GM13977 (cell line): ENCODE results near the gene ARL1.

Experiments used
- DNase-seq: peaks from one replicate; pipeline ENCODE4 v3.0.0; 2012; ENCODE audit warnings: low spot score
- in situ Hi-C: fragments of 300-500 bp; cut with MboI; formaldehyde crosslinking; loops from one replicate; pipeline ENCODE4 v1.12.0; 2022; ENCODE audit warnings: low sequenced_read_pairs, low pct_unique_long_range_greater_than_20kb, mixed read lengths, inconsistent platforms; ENCODE audit not compliant: unreplicated experiment
- TF ChIP-seq, protein P1 (sequence below): IDR thresholded peaks from 2 replicates; pipeline ENCODE4 v1.5.1; 2012; ENCODE audit warnings: mild to moderate bottlenecking, control low read depth; ENCODE audit not compliant: insufficient read depth; ENCODE audit errors: extremely low read depth, missing control alignments

The ARL1 gene

DNA sequence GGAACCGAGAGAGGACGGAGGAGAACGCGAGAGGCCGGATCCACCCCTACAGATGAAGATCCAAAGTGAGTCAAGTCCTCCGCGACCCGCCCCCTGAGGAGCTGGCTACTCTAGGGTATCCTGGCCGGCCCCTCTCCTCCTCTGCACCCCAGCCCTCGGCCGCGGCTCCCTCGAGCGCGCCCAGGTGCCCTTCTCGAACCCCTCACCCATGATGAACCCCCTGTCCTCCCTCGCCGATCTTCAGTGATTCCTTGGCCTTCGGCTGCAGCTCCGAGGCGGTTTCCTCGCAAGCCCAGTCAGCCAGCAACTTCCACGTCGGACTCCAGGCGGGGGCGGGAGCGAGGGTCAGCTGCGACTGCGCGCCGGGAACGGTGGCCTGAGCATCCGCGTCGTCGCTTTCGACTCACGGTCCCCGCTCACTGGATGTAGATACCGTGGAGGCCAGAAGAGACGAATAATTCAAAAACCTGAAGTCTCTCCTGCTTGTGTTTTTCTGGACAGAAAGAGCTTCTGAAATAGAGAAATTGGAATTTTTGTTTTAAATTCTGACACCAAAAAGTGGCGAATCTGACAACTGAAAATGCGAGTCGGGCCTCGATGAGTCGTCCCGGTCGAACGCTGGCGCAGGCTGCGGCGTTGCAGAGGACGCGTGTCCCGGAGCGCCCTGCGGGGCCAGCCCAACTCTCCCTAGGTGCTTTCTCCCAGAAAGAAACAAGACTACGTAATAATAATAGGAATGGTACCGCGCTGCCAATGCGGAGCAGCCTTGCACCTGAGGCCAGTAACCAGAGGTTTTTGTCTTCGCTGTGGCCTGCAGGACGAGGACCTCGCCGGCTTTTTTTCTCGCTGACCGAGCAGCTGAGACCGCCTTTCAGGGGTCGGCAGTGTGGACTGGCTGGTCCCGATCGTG is at the start of gene ARL1:
Gene ARL1, minus strand, starts transcription at position 337 of the 910 bp plus-strand sequence. Its CDS starts 127 bp downstream, at position 210.
- TF ChIP-seq, protein P1, sequence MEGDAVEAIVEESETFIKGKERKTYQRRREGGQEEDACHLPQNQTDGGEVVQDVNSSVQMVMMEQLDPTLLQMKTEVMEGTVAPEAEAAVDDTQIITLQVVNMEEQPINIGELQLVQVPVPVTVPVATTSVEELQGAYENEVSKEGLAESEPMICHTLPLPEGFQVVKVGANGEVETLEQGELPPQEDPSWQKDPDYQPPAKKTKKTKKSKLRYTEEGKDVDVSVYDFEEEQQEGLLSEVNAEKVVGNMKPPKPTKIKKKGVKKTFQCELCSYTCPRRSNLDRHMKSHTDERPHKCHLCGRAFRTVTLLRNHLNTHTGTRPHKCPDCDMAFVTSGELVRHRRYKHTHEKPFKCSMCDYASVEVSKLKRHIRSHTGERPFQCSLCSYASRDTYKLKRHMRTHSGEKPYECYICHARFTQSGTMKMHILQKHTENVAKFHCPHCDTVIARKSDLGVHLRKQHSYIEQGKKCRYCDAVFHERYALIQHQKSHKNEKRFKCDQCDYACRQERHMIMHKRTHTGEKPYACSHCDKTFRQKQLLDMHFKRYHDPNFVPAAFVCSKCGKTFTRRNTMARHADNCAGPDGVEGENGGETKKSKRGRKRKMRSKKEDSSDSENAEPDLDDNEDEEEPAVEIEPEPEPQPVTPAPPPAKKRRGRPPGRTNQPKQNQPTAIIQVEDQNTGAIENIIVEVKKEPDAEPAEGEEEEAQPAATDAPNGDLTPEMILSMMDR: no peak
- DNase-seq: peak; percentile 79
- in situ Hi-C loops: no loop called here

DNA sequence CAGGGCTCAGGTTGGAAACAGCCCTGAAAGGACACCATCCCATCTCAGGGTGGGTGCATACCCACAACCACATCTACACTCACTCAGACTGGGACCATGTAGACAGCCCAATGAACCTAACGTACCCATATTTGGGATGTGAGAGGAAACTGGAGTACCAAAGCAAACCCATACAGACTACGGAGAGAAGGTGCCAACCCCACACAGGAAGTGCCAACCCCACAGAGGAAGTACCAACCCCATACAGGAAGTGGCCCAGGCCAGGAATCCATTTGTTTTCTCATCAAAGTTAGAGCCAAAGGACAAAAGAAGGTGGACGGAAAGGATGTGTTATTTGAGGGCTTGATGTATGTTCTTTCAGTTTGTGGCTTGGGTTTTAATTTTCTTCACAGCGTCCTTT is 48.1 kb upstream of the ARL1 start:
- DNase-seq: no peak
- in situ Hi-C loops: no loop called here
- TF ChIP-seq, protein P1: no peak

DNA sequence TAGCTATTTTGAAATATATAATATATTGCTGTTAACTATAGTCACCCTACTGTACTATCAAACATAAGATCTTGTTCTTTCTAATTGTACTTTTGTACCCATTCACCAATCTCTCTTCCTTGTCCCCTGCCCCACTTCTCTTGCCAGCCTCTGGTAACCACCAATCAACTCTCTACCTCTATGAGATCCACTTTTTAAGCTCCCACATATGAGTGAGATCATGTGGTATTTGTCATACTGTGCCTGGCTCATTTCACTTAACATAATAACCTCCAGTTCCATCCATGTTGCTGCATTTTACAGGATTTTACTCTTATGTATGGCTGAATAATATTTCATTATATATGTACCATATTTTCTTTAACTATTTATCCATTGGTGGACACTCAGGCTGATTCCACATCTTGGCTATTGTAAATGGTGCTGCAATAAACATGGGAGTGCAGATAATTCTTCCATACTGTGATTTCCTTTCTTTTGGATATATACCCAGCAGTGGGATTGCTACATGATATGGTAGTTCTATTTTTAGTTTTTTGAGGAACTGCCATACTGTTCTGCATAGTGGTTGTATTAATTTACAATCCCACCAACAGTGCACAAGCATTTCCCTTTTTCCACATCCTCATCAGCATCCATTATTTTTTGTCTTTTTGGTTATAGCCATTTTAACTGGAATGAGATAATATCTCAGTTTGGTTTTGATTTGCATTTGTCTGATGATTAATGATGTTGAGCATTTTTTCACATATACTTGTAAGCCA is 34.1 kb upstream of the ARL1 start:
- TF ChIP-seq, protein P1: no peak
- DNase-seq: no peak
- in situ Hi-C loops: no loop called here

DNA sequence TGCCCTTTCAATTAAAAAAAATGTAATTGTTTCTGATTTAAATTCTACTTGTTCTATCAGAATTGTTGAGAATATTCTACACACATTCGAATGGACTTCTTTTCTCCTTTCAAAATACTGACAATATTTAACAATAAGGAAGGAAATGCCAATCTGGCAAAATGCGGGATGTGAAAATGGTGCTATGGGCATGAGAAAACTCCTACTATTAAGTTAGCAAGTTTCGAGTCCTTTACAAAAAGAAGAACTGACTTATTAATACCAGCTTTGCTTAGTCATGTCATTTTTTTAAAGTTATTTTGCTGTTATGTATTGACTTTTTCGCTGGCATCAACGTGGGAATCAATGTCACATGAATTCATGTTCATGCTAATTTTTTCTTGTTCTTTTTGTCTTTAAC is 31.7 kb upstream of the ARL1 start:
- in situ Hi-C loops: no loop called here
- no peak for DNase-seq
- TF ChIP-seq, protein P1: no peak

DNA sequence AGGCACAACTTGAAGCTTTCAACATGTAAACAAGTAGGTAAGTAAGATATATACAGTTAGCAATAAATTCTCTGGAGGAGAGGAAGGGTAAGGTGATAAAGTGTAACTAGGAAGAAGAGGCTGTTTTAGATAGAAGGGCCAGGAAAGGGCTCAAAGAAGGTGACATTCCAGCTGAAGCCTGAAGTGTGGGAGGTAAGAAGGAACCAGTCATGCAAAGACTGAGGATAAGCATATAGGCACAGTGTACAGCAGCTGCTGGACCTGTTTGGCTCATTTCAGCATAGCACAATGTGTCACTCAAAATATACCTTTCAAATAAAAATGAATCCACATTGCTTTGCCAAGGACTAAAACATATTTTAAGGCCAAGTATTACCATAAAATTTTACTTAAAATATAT is 28.6 kb upstream of the ARL1 start:
- no peak for DNase-seq
- in situ Hi-C loops: no loop called here
- TF ChIP-seq, protein P1: no peak

DNA sequence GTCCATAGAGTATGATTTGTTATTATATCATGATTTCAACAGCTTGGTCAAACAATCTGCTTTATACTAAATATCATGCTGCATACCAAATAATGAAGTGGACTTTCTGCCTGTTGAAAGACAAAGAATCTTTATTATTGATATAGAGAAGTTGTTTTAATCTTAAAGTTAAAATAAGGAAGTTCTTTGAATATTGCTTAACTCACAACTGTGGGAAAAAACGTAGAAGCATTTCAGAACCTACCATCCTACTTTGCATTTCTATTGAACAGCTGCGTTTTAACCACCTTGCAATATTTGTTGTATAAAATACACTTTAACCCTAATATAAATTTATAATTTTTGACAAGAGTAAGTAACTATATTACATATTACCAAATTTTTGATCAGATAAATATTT is 22.9 kb upstream of the ARL1 start:
- in situ Hi-C loops: no loop called here
- no peak for DNase-seq

More for the DNA sequence above, 22.9 kb upstream of the ARL1 start:
- TF ChIP-seq, protein P1: no peak
